ENCODE results near the gene AP1G2.

The AP1G2 gene, protein sequence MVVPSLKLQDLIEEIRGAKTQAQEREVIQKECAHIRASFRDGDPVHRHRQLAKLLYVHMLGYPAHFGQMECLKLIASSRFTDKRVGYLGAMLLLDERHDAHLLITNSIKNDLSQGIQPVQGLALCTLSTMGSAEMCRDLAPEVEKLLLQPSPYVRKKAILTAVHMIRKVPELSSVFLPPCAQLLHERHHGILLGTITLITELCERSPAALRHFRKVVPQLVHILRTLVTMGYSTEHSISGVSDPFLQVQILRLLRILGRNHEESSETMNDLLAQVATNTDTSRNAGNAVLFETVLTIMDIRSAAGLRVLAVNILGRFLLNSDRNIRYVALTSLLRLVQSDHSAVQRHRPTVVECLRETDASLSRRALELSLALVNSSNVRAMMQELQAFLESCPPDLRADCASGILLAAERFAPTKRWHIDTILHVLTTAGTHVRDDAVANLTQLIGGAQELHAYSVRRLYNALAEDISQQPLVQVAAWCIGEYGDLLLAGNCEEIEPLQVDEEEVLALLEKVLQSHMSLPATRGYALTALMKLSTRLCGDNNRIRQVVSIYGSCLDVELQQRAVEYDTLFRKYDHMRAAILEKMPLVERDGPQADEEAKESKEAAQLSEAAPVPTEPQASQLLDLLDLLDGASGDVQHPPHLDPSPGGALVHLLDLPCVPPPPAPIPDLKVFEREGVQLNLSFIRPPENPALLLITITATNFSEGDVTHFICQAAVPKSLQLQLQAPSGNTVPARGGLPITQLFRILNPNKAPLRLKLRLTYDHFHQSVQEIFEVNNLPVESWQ

DNA sequence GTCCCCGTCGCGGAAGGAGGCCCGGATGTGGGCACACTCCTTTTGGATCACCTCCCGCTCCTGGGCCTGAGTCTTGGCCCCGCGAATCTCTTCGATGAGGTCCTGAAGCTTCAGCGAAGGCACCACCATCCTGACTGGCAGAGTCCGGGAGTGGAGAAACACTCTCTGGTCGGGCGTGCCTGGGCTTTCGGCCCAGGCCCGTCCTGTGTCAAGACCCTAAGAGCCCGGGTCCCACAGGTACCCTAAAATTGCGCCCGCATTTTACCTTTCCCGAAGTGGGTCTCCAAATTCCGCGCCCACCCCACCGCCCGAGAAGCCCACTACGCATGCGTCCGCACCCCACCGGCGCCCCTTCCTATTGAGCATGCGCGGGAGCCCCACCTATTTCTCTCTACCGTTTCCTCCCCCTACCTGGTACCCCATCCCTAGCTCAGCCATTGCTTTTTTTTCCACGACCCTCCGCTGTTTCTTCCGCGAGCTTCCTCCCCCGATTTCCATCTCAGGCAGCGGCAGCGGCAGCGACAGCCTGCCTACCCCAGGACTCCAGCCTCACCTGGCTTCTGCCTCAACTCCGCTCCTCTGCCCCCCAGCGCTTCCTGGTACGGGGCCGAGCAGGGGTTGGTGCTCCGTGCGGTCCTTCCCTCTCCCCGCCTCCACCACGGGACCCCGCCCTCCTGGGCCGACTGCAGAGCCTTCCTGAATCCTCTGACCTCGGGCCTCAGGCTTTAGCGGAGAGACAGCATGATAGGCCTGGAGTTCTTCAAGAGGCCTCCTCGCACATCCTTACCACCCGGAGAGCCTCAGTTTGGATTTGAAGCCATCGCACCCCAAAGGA, at the start of gene AP1G2:
Gene AP1G2 (minus strand): TSS at position 606 of the 835 bp plus-strand sequence. CDS start 477 bp downstream, at position 129.
- peak within 1 kb of the TSS; percentile 59 for H3K27ac ChIP-seq (ENCODE audit: low read length)
- H2AFZ ChIP-seq (ENCODE audit: low read depth, low read length) = peak within 1 kb of the TSS; percentile 94
- H3K4me3 ChIP-seq (ENCODE audit: low read length) = peak within 1 kb of the TSS; percentile 95

DNA sequence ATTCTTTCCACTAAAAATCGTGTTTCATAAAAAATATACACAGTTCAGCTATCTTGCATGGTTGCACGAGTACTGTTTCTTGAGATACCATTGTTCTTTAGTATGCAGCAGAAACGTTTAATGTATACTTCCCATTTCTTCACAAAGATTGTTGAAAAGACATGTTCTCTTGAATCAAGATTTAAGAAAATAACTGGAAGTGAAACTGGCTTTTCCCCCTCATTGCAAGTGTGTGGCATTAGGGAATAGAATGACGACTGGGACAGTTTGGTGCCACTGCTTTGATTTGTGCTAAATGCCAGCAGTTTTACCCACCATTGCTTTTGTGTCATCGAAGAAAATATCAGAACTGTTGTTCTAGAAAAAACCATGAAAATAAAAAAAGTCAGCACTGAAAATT, 48.3 kb upstream of the AP1G2 start:
- Histone ChIP-seq H4K20me1 (ENCODE audit: insufficient read depth, low read length) (no peaks in the 10 kb centered on the region), H3K36me3 (replicated peaks; ENCODE audit: low read depth, low read length) (no peaks in the 10 kb centered on the region), H3K4me3 (ENCODE audit: low read length) (no peak overlapping the region), H3K9ac (ENCODE audit: low read length) (no peak overlapping the region), H3K4me1 (ENCODE audit: low read length) (no peaks in the 10 kb centered on the region), H3K79me2 (ENCODE audit: low read length) (no peaks in the 10 kb centered on the region), H3K9me3 (ENCODE audit: insufficient read depth, low read length) (no peaks in the 10 kb centered on the region), H3K27ac (ENCODE audit: low read length) (no peak overlapping the region), H3K27me3 (ENCODE audit: low read depth, low read length) (peaks cover 16% of the 10 kb centered on the region; the same call in 1 of the 2 replicates), H3K4me2 (ENCODE audit: low read length) (no peak overlapping the region), H2AFZ (ENCODE audit: low read depth, low read length) (no peak overlapping the region)
- TF ChIP-seq EZH2phosphoT487 (IDR thresholded peaks at IDR 0.05; ENCODE audit: low read depth) = no peak
- TF ChIP-seq, protein P1, sequence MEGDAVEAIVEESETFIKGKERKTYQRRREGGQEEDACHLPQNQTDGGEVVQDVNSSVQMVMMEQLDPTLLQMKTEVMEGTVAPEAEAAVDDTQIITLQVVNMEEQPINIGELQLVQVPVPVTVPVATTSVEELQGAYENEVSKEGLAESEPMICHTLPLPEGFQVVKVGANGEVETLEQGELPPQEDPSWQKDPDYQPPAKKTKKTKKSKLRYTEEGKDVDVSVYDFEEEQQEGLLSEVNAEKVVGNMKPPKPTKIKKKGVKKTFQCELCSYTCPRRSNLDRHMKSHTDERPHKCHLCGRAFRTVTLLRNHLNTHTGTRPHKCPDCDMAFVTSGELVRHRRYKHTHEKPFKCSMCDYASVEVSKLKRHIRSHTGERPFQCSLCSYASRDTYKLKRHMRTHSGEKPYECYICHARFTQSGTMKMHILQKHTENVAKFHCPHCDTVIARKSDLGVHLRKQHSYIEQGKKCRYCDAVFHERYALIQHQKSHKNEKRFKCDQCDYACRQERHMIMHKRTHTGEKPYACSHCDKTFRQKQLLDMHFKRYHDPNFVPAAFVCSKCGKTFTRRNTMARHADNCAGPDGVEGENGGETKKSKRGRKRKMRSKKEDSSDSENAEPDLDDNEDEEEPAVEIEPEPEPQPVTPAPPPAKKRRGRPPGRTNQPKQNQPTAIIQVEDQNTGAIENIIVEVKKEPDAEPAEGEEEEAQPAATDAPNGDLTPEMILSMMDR (IDR thresholded peaks at IDR 0.05; ENCODE audit: low read depth, low read length) = no peak

More for the DNA sequence above, at the start of gene AP1G2:
- H3K79me2 ChIP-seq (ENCODE audit: low read length) = peaks cover 12% of the 10 kb centered on the region
- H3K9ac ChIP-seq (ENCODE audit: low read length) = peak within 1 kb of the TSS; percentile 94
- peaks cover 17% of the 10 kb centered on the region for H3K4me1 ChIP-seq (ENCODE audit: low read length)
- no peaks in the 10 kb centered on the region for H3K27me3 ChIP-seq (ENCODE audit: low read depth, low read length)
- H3K4me2 ChIP-seq (ENCODE audit: low read length) = peak within 1 kb of the TSS; percentile 78
- TF ChIP-seq EZH2phosphoT487 (IDR thresholded peaks at IDR 0.05; ENCODE audit: low read depth) = no peak
- TF ChIP-seq, protein P1 (IDR thresholded peaks at IDR 0.05; ENCODE audit: low read depth, low read length) = no peak
- no peaks in the 10 kb centered on the region for H3K9me3 ChIP-seq (ENCODE audit: insufficient read depth, low read length)
- peaks cover 20% of the 10 kb centered on the region for H3K36me3 ChIP-seq (replicated peaks; ENCODE audit: low read depth, low read length)
- H4K20me1 ChIP-seq (ENCODE audit: insufficient read depth, low read length) = no peaks in the 10 kb centered on the region

DNA sequence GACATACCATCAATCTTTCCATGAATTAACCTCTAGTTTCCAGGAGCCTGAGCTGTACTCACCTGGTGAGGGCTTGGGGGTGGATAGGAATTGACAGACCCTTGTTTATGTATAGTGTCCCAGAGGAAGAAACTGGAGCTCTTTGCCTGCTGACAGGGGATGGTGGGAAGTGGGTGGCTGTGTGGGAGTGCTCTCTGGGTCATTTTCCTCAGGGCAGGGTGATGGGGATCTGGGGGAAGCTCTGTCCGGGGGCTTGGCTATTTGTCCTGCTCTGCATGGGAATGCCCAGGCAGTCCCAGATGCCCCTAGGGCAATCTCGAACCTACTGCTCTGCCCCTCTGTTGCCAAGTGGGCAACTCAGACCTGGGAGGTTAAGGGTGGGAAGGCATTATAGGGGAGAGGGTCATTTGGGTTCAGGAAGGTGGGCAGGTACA, 46.8 kb upstream of the AP1G2 start:
- Histone ChIP-seq H3K27ac (ENCODE audit: low read length) (no peak overlapping the region), H3K79me2 (ENCODE audit: low read length) (no peaks in the 10 kb centered on the region), H3K27me3 (ENCODE audit: low read depth, low read length) (peaks cover 20% of the 10 kb centered on the region; the same call in 1 of the 2 replicates), H3K4me2 (ENCODE audit: low read length) (no peak overlapping the region), H3K9ac (ENCODE audit: low read length) (no peak overlapping the region), H3K4me3 (ENCODE audit: low read length) (no peak overlapping the region), H3K9me3 (ENCODE audit: insufficient read depth, low read length) (no peaks in the 10 kb centered on the region; the same call in 1 of the 2 replicates), H3K36me3 (replicated peaks; ENCODE audit: low read depth, low read length) (no peaks in the 10 kb centered on the region), H4K20me1 (ENCODE audit: insufficient read depth, low read length) (no peaks in the 10 kb centered on the region), H2AFZ (ENCODE audit: low read depth, low read length) (no peak overlapping the region), H3K4me1 (ENCODE audit: low read length) (no peaks in the 10 kb centered on the region)
- no peak for TF ChIP-seq EZH2phosphoT487 (IDR thresholded peaks at IDR 0.05; ENCODE audit: low read depth)
- TF ChIP-seq, protein P1 (IDR thresholded peaks at IDR 0.05; ENCODE audit: low read depth, low read length) = no peak
